NB4 (cell line): ENCODE measurements around the gene DUSP19.

Experiments
- DNase-seq: peaks from one replicate; pipeline ENCODE4 v3.0.0; 2010; ENCODE audit warnings: low read depth
- H3K4me3 ChIP-seq: one replicate; pipeline ENCODE4 v1.5.1; 2011; ENCODE audit warnings: mild to moderate bottlenecking, low read depth, low read length, moderate library complexity
- CTCF ChIP-seq: IDR thresholded peaks from one replicate; pipeline ENCODE4 v1.5.1; 2012; ENCODE audit warnings: low read depth, low read length
- MYC ChIP-seq: IDR thresholded peaks from 2 replicates; pipeline ENCODE4 v1.6.1; 2011; ENCODE audit warnings: low read depth, low read length
- POLR2A ChIP-seq: IDR thresholded peaks from 2 replicates; pipeline ENCODE4 v1.6.1; 2011; ENCODE audit warnings: mild to moderate bottlenecking; ENCODE audit not compliant: insufficient read length; ENCODE audit errors: extremely low read depth
- TF ChIP-seq, protein P1 (sequence below): IDR thresholded peaks from 2 replicates; pipeline ENCODE4 v1.6.1; 2011; ENCODE audit warnings: low read depth, low read length

The DUSP19 gene

DNA sequence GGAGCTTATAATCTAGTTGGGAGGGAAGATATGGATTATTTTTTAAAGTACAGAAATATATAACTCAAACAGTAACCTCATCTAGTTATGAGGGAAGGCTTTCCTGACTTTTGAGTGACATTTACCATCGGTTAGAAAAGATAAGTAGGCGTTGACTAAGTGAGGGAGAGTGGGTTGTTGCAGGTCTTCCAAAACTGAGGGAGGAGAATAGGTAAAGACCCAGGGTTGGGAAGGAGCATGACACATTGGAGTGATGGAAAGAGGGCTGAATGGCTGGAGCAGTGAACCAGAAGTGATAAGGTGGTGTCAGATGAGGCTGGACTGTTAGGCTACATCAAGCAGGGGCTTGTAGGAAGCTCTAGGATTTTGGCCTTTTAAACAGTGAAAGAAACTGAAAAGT lies 35.1 kb downstream of the DUSP19 start:
- no peak for DNase-seq
- no peak for TF ChIP-seq POLR2A
- TF ChIP-seq CTCF = no peak
- TF ChIP-seq, protein P1, sequence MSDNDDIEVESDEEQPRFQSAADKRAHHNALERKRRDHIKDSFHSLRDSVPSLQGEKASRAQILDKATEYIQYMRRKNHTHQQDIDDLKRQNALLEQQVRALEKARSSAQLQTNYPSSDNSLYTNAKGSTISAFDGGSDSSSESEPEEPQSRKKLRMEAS = no peak
- H3K4me3 ChIP-seq = no peak overlapping the region

- no peak for TF ChIP-seq POLR2A
- DNase-seq = no peak
- H3K4me3 ChIP-seq = no peak overlapping the region
Observed at GRCh38 chr2:183117226-183117625, 38.7 kb downstream of the DUSP19 start.

DNA sequence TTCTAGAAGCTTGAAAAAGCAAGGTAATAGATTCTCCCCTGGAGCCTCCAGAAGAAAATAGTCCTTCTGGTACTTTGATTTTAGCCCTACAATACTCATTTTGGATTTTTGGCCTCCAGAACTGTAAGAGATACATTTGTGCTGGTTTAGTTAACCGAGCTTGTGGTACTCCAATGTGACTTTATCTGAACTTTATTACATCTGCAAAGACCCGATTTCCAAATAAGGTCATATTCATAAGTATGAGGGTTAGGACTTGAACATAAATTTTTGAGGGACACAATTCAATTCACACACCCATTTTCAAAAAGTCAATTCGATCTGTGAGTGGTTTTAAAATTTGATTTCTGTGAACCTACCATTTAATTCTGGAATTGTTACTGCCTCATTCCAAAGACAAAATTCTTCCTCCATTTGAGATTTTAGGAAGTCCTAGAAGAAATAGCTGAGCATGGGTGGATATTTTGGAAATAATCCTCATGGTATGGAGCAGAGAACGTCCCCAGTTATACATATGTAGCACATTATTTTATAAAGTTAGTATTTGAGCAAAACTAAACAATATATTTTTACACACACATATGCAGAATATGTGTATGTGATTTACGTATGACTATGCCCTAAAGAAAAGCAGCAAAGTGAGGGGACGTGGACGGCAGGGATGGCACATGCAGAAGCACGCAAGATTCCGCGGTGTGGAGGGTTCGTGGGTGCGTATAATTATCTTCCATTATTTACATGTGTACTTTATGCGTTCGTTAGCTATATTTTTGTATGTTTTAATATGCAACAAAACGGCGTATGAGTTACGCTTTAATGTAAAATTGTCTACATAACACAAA lies 44.8 kb downstream of the DUSP19 start:
- no peak for DNase-seq
- TF ChIP-seq POLR2A = no peak
- TF ChIP-seq, protein P1 = no peak
- no peak for TF ChIP-seq MYC
- no peak for TF ChIP-seq CTCF
- H3K4me3 ChIP-seq = peak overlapping the region; percentile 81

GRCh38 chr2:183123959-183124221 lies 45.3 kb downstream of the DUSP19 start:
- TF ChIP-seq, protein P1 = no peak
- no peak for TF ChIP-seq MYC
- no peak for TF ChIP-seq CTCF
- no peak for TF ChIP-seq POLR2A
- H3K4me3 ChIP-seq = peak overlapping the region; percentile 81
- DNase-seq = no peak

GRCh38 chr2:183124222-183124956 lies 45.8 kb downstream of the DUSP19 start, which contains the start of gene NUP35:
NUP35 (plus strand) TSS chr2:183124443; CDS start chr2:183124458, 15 bp downstream.
- peak; percentile 93 for DNase-seq
- peak within 1 kb of the TSS; percentile 81 for H3K4me3 ChIP-seq
- TF ChIP-seq CTCF (no peak), POLR2A (peak; percentile 47), MYC (peak; percentile 95)
- TF ChIP-seq, protein P1 = peak; percentile 81

- DNase-seq = no peak
- TF ChIP-seq CTCF (no peak), MYC (no peak), POLR2A (no peak)
- TF ChIP-seq, protein P1 = no peak
Observed at GRCh38 chr2:183124957-183125255, 46.4 kb downstream of the DUSP19 start.

More at GRCh38 chr2:183124957-183125255, 46.4 kb downstream of the DUSP19 start:
- H3K4me3 ChIP-seq = peak overlapping the region; percentile 81
